Measurements from ENCODE around the gene CACNA1G. TPM values are rescaled to one million over a fixed set of nuclear protein-coding genes. Genes with fewer than 3 reads are reported as not detected.

CACNA1G gene
- total RNA-seq, 4 donors from 2014 or later: under 0.01 to 28.9 (median 6.0) TPM

GRCh38 chr17:50581316-50581715 is 20.8 kb downstream of the CACNA1G start:
- Histone ChIP-seq H3K27me3 (no peaks in the 10 kb centered on the region), H3K27ac (no peak overlapping the region), H3K4me3 (no peak overlapping the region), H3K36me3 (no peaks in the 10 kb centered on the region), H3K4me1 (no peaks in the 10 kb centered on the region), H3K9me3 (no peaks in the 10 kb centered on the region)
- intact Hi-C loops (cut with DNase I; ENCODE audit: low total_unique reads): no loop called here
- no peak for TF ChIP-seq POLR2A (IDR thresholded peaks at IDR 0.05)
- TF ChIP-seq, protein P1, sequence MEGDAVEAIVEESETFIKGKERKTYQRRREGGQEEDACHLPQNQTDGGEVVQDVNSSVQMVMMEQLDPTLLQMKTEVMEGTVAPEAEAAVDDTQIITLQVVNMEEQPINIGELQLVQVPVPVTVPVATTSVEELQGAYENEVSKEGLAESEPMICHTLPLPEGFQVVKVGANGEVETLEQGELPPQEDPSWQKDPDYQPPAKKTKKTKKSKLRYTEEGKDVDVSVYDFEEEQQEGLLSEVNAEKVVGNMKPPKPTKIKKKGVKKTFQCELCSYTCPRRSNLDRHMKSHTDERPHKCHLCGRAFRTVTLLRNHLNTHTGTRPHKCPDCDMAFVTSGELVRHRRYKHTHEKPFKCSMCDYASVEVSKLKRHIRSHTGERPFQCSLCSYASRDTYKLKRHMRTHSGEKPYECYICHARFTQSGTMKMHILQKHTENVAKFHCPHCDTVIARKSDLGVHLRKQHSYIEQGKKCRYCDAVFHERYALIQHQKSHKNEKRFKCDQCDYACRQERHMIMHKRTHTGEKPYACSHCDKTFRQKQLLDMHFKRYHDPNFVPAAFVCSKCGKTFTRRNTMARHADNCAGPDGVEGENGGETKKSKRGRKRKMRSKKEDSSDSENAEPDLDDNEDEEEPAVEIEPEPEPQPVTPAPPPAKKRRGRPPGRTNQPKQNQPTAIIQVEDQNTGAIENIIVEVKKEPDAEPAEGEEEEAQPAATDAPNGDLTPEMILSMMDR (IDR thresholded peaks at IDR 0.05): no peak
- no peak for DNase-seq

DNA sequence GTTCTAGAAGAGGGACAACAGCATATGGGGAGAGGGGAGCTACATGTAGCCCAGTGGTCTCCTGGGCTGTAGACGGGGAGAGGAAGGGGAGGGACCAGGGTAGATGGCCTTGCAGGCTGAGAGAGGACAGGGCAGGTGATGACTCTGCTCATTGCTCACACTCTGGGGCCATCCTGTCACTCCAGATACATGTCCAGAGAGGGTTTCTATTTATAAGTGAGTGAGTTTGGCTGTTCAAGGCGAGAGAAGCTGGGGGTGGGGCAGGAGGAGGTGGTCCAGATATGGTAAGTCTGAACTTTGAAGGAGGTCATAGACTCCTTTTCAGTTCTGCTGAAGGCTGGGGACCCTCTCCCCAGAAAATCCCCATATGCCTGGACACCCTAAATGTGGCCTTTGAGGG is 22.2 kb downstream of the CACNA1G start:
- Histone ChIP-seq H3K9me3 (no peaks in the 10 kb centered on the region), H3K27ac (no peak overlapping the region), H3K36me3 (no peaks in the 10 kb centered on the region), H3K4me1 (no peaks in the 10 kb centered on the region), H3K27me3 (no peaks in the 10 kb centered on the region), H3K4me3 (no peak overlapping the region)
- intact Hi-C loops (cut with DNase I; ENCODE audit: low total_unique reads): no loop called here
- DNase-seq: no peak
- TF ChIP-seq, protein P1 (IDR thresholded peaks at IDR 0.05): no peak
- TF ChIP-seq POLR2A (IDR thresholded peaks at IDR 0.05): no peak

GRCh38 chr17:50583641-50584040 is 23.1 kb downstream of the CACNA1G start:
- no peak overlapping the region for H3K27ac ChIP-seq
- intact Hi-C loops (cut with DNase I; ENCODE audit: low total_unique reads): no loop called here
- TF ChIP-seq, protein P1 (IDR thresholded peaks at IDR 0.05): no peak
- no peak for TF ChIP-seq POLR2A (IDR thresholded peaks at IDR 0.05)
- H3K36me3 ChIP-seq: no peaks in the 10 kb centered on the region
- H3K4me1 ChIP-seq: peaks cover 0 to 3% of the 10 kb centered on the region in 2 donors
- no peak overlapping the region for H3K4me3 ChIP-seq
- H3K9me3 ChIP-seq: no peaks in the 10 kb centered on the region
- no peak for DNase-seq
- H3K27me3 ChIP-seq: no peaks in the 10 kb centered on the region

- H3K27me3 ChIP-seq: no peaks in the 10 kb centered on the region
- TF ChIP-seq, protein P1 (IDR thresholded peaks at IDR 0.05): no peak
- TF ChIP-seq POLR2A (IDR thresholded peaks at IDR 0.05): no peak
- H3K4me3 ChIP-seq: no peak overlapping the region
- DNase-seq: no peak
- H3K27ac ChIP-seq: no peak overlapping the region
- H3K36me3 ChIP-seq: no peaks in the 10 kb centered on the region
- intact Hi-C loops (cut with DNase I; ENCODE audit: low total_unique reads): no loop called here
- H3K4me1 ChIP-seq: peaks cover 0 to 8% of the 10 kb centered on the region in 2 donors
- H3K9me3 ChIP-seq: no peaks in the 10 kb centered on the region
Observed at GRCh38 chr17:50584116-50584515, 23.6 kb downstream of the CACNA1G start.

GRCh38 chr17:50584749-50585148 is 24.2 kb downstream of the CACNA1G start:
- no peak for DNase-seq
- Histone ChIP-seq H3K9me3 (no peaks in the 10 kb centered on the region), H3K27ac (no peak overlapping the region), H3K4me3 (no peak overlapping the region), H3K27me3 (no peaks in the 10 kb centered on the region), H3K36me3 (no peaks in the 10 kb centered on the region), H3K4me1 (peaks cover 0 to 12% of the 10 kb centered on the region in 2 donors)
- no peak for TF ChIP-seq POLR2A (IDR thresholded peaks at IDR 0.05)
- TF ChIP-seq, protein P1 (IDR thresholded peaks at IDR 0.05): no peak
- intact Hi-C loops (cut with DNase I; ENCODE audit: low total_unique reads): no loop called here
